Parathyroid adenoma (tissue), 2 donors: Measurements from ENCODE around the gene PHF5A.

Source experiments
- H2AFZ ChIP-seq: fragments of 300-600 bp; sonication (generic); one replicate; pipeline ENCODE4 v1.7.0; 2017; ENCODE audit warnings: antibody characterized with exemption, mild to moderate bottlenecking
- H3K27ac ChIP-seq: fragments of 300-600 bp; sonication (generic); one replicate; pipeline ENCODE4 v1.7.0; 2017
- H3K27me3 ChIP-seq: fragments of 300-600 bp; sonication (generic); one replicate; pipeline ENCODE4 v1.7.0; 2017; ENCODE audit warnings: low read length; ENCODE audit not compliant: control insufficient read depth, insufficient read depth
- H3K36me3 ChIP-seq: fragments of 300-600 bp; sonication (generic); one replicate; pipeline ENCODE4 v1.7.0; 2017; ENCODE audit warnings: low read length; ENCODE audit not compliant: control insufficient read depth, insufficient read depth
- H3K4me1 ChIP-seq: fragments of 300-600 bp; sonication (generic); one replicate; pipeline ENCODE4 v1.7.0; 2017; ENCODE audit warnings: control low read depth
- H3K4me2 ChIP-seq: fragments of 300-600 bp; sonication (generic); one replicate; pipeline ENCODE4 v1.7.0; 2017; ENCODE audit warnings: low read length
- H3K4me3 ChIP-seq: fragments of 300-600 bp; sonication (generic); one replicate; pipeline ENCODE4 v1.7.0; 2017; ENCODE audit warnings: low read depth, low read length
- H3K79me2 ChIP-seq: fragments of 300-600 bp; sonication (generic); one replicate; pipeline ENCODE4 v1.7.0; 2017; ENCODE audit warnings: control low read depth
- H3K9ac ChIP-seq: fragments of 300-600 bp; sonication (generic); one replicate; pipeline ENCODE4 v1.7.0; 2017; ENCODE audit warnings: mild to moderate bottlenecking
- H3K9me3 ChIP-seq: fragments of 300-600 bp; sonication (generic); one replicate; pipeline ENCODE4 v1.7.0; 2017; ENCODE audit warnings: low read length; ENCODE audit not compliant: control insufficient read depth
- TF ChIP-seq, protein P1 (sequence below): fragments of 300-600 bp; sonication (generic); IDR thresholded peaks from one replicate; pipeline ENCODE4 v1.7.0; 2017; ENCODE audit warnings: antibody characterized with exemption, mild to moderate bottlenecking
- donor health status: primary hyperparathyroidism.

The PHF5A gene

GRCh38 chr22:41446639-41447434, 21.7 kb downstream of the PHF5A start, which contains the start of gene TOB2:
TOB2 (minus strand) TSS chr22:41446801; CDS start chr22:41437345, 9,456 bp downstream.
- peaks cover 4% of the 10 kb centered on the region for H3K4me1 ChIP-seq
- H3K4me2 ChIP-seq: peak within 1 kb of the TSS; percentile 97
- H3K4me3 ChIP-seq: peak within 1 kb of the TSS; percentile 96
- no peaks in the 10 kb centered on the region for H3K27me3 ChIP-seq
- TF ChIP-seq, protein P1, sequence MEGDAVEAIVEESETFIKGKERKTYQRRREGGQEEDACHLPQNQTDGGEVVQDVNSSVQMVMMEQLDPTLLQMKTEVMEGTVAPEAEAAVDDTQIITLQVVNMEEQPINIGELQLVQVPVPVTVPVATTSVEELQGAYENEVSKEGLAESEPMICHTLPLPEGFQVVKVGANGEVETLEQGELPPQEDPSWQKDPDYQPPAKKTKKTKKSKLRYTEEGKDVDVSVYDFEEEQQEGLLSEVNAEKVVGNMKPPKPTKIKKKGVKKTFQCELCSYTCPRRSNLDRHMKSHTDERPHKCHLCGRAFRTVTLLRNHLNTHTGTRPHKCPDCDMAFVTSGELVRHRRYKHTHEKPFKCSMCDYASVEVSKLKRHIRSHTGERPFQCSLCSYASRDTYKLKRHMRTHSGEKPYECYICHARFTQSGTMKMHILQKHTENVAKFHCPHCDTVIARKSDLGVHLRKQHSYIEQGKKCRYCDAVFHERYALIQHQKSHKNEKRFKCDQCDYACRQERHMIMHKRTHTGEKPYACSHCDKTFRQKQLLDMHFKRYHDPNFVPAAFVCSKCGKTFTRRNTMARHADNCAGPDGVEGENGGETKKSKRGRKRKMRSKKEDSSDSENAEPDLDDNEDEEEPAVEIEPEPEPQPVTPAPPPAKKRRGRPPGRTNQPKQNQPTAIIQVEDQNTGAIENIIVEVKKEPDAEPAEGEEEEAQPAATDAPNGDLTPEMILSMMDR: no peak
- peak within 1 kb of the TSS; percentile 91 for H3K9ac ChIP-seq
- peaks cover 14% of the 10 kb centered on the region for H3K79me2 ChIP-seq
- H3K9me3 ChIP-seq: no peaks in the 10 kb centered on the region
- H3K36me3 ChIP-seq: no peaks in the 10 kb centered on the region
- H2AFZ ChIP-seq: peak within 1 kb of the TSS; percentile 78
- peak within 1 kb of the TSS; percentile 99 for H3K27ac ChIP-seq

DNA sequence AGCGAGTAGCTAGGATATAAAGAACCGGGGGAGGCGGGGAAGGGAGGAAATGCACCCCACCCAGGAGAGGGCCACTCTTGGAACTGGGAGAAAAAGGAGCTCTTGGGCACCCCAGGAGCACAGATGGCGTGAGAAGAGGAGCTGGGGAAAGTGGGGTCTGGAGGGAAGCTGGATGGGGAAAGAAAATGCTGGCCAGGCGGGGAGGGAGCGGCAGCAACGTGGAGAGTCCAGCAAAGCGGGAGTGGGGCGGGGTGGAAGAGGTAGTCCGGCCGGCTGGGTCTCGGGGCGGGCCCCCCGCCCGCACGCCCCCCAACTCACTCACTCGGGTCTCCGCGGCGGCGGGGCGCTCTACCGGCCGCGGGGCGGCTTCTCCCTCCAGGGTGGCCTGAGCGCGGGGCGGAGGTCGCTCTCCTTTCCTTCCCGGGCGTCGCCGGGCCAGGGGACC, 22.4 kb downstream of the PHF5A start:
- TF ChIP-seq, protein P1: no peak
- Histone ChIP-seq H2AFZ (peak overlapping the region; percentile 2), H3K27ac (peak overlapping the region; percentile 99), H3K27me3 (no peaks in the 10 kb centered on the region), H3K9ac (peak overlapping the region; percentile 9), H3K4me2 (peak overlapping the region; percentile 97), H3K4me3 (peak overlapping the region; percentile 96), H3K9me3 (no peaks in the 10 kb centered on the region), H3K36me3 (no peaks in the 10 kb centered on the region), H3K79me2 (peaks cover 14% of the 10 kb centered on the region), H3K4me1 (peaks cover 4% of the 10 kb centered on the region)

GRCh38 chr22:41445129-41446056, 23.1 kb downstream of the PHF5A start:
- Histone ChIP-seq H3K9ac (peak overlapping the region; percentile 9), H3K4me1 (peaks cover 6% of the 10 kb centered on the region), H3K27me3 (no peaks in the 10 kb centered on the region), H3K4me3 (peak overlapping the region; percentile 96), H3K4me2 (peak overlapping the region; percentile 97), H3K9me3 (no peaks in the 10 kb centered on the region), H2AFZ (peak overlapping the region; percentile 2), H3K36me3 (no peaks in the 10 kb centered on the region), H3K79me2 (peaks cover 18% of the 10 kb centered on the region), H3K27ac (peak overlapping the region; percentile 99)
- TF ChIP-seq, protein P1: no peak

DNA sequence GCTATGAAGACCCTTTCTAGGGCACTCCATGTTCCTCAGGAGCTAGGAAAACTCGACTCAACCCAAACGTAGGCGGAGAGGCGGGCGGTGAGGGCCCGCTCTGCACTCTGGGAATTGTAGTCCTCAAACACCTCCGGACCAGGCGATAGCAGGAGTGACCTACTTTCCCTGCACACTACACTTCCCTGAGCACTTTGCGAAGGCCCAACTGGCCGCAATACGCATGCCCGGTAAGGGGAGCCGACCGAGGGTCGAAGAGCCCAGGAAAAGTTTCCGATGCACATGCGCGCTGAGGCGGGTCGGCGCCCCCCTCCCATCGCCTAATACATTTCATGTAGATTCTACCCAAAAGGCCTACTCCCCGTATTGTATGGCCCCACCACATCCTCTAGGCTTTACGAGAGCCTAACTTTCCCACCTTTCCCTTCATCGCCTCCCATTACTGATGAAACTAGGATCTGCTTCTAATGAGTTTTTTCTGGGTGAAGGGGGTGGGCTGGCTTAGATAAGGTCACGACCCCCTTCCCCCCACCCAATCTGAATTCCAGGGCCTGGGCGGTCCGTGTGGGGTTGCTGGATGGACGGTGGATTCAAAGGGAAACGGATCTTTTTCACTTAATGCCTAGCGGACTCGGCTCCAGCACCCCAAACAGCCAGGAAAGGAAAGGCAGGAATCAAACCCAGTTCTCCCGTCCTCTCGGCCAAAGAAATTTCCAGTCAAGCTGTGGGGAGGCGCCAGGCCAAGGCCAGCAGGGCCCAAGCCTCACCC, 23.9 kb downstream of the PHF5A start:
- Histone ChIP-seq H3K4me1 (peaks cover 8% of the 10 kb centered on the region), H3K36me3 (no peaks in the 10 kb centered on the region), H2AFZ (no peak overlapping the region), H3K4me2 (peak overlapping the region; percentile 97), H3K4me3 (peak overlapping the region; percentile 96), H3K9ac (peak overlapping the region; percentile 9), H3K27ac (peak overlapping the region; percentile 99), H3K79me2 (peaks cover 18% of the 10 kb centered on the region), H3K27me3 (no peaks in the 10 kb centered on the region), H3K9me3 (no peaks in the 10 kb centered on the region)
- TF ChIP-seq, protein P1: no peak
